AG09309 (cell line): ENCODE results near the gene GNE.
"Not testable (repeated sequence)": the region's sequence is repeated elsewhere in the genome, so short reads cannot be mapped to it uniquely, and the experiment has no call there.

Experiments
- DNase-seq: peaks from one replicate; pipeline ENCODE4 v3.0.0-alpha.2; 2010; ENCODE audit warnings: low read depth
- H3K4me3 ChIP-seq: 2 replicates; pipeline ENCODE4 v1.5.1; 2011; ENCODE audit warnings: mild to moderate bottlenecking, low read depth, low read length, moderate library complexity; ENCODE audit not compliant: control insufficient read depth
- CTCF ChIP-seq: IDR thresholded peaks from 2 replicates; pipeline ENCODE4 v1.5.1; 2011; ENCODE audit warnings: mild to moderate bottlenecking, low read depth, low read length, inconsistent platforms; ENCODE audit not compliant: insufficient read depth, control insufficient read depth; ENCODE audit errors: missing control alignments

Gene GNE

GRCh38 chr9:36258208-36258995, at the start of gene GNE:
Gene GNE, minus strand, starts transcription at chr9:36258448. Its CDS starts 9,093 bp downstream, at chr9:36249355.
- peak within 1 kb of the TSS; percentile 98 for H3K4me3 ChIP-seq
- DNase-seq: peak; percentile 82
- TF ChIP-seq CTCF: no peak

- no peak for TF ChIP-seq CTCF
- no peak overlapping the region for H3K4me3 ChIP-seq
- DNase-seq: no peak
These were observed 48.4 kb upstream of the GNE start for GRCh38 chr9:36306471-36307306.

- not testable (repeated sequence) for DNase-seq, H3K4me3 ChIP-seq
These were observed 46.1 kb upstream of the GNE start for GRCh38 chr9:36304366-36304765.

- DNase-seq: no peak
- no peak overlapping the region for H3K4me3 ChIP-seq
- no peak for TF ChIP-seq CTCF
These were observed 43.0 kb upstream of the GNE start for GRCh38 chr9:36301227-36301626.

- no peak overlapping the region for H3K4me3 ChIP-seq
- DNase-seq: peak; percentile 59
- TF ChIP-seq CTCF: no peak
These were observed 40.3 kb upstream of the GNE start for GRCh38 chr9:36298566-36298965.

GRCh38 chr9:36297798-36298197, 39.5 kb upstream of the GNE start:
- H3K4me3 ChIP-seq: no peak overlapping the region
- TF ChIP-seq CTCF: no peak
- DNase-seq: no peak

- not testable (repeated sequence) for DNase-seq, H3K4me3 ChIP-seq
These were observed 36.7 kb upstream of the GNE start for GRCh38 chr9:36294996-36295395.
